ENCODE measurements around the gene ARHGEF16. TPM values are rescaled to one million over a fixed set of nuclear protein-coding genes. Genes with fewer than 3 reads are reported as not detected.

Gene ARHGEF16
- total and polyA plus RNA-seq, 3 experiments from 2014 or later, result 0.06 TPM; not detected in 2

GRCh38 chr1:3488432-3488831 is 34.0 kb downstream of the ARHGEF16 start:
- no peaks in the 10 kb centered on the region for H3K27me3 Mint-ChIP-seq
- ChIA-PET CTCF (interaction anchor here (1.4 to 1.7 kb wide), 3 partner anchors 131 to 236 kb away, joined by 3 to 4 read pairs (median 4); no protein-coding TSS in a partner anchor), POLR2A (no interaction called here)
- peaks cover 0 to 6% (median 2%) of the 10 kb centered on the region in 3 donors for H3K4me1 Mint-ChIP-seq
- peaks cover 5 to 13% (median 6%) of the 10 kb centered on the region in 5 donors for H3K9me3 Mint-ChIP-seq
- Histone ChIP-seq H3K36me3 (ENCODE audit: insufficient read depth, low read length) (no peaks in the 10 kb centered on the region), H3K27ac (ENCODE audit: low read depth, low read length) (no peak overlapping the region), H3K27me3 (ENCODE audit: insufficient read depth, low read length, poor library complexity, severe bottlenecking) (no peaks in the 10 kb centered on the region), H3K4me1 (ENCODE audit: insufficient read depth, low read length) (no peaks in the 10 kb centered on the region), H3K4me3 (ENCODE audit: low read length) (no peak overlapping the region), H3K9me3 (ENCODE audit: low read length) (no peaks in the 10 kb centered on the region)
- peaks cover 0 to 5% (median 4%) of the 10 kb centered on the region in 3 donors for H3K36me3 Mint-ChIP-seq
- no peak overlapping the region for H3K27ac Mint-ChIP-seq
- no peak overlapping the region for H3K4me3 Mint-ChIP-seq
- no peak for DNase-seq

- Histone ChIP-seq H3K4me1 (ENCODE audit: insufficient read depth, low read length) (no peaks in the 10 kb centered on the region), H3K27ac (ENCODE audit: low read depth, low read length) (no peak overlapping the region), H3K36me3 (ENCODE audit: insufficient read depth, low read length) (no peaks in the 10 kb centered on the region), H3K9me3 (ENCODE audit: low read length) (no peaks in the 10 kb centered on the region), H3K27me3 (ENCODE audit: insufficient read depth, low read length, poor library complexity, severe bottlenecking) (no peaks in the 10 kb centered on the region), H3K4me3 (ENCODE audit: low read length) (no peak overlapping the region)
- peaks cover 0 to 5% (median 4%) of the 10 kb centered on the region in 3 donors for H3K36me3 Mint-ChIP-seq
- no peak overlapping the region for H3K4me3 Mint-ChIP-seq
- H3K4me1 Mint-ChIP-seq, result peaks cover 0 to 6% (median 2%) of the 10 kb centered on the region in 3 donors
- H3K9me3 Mint-ChIP-seq, result peaks cover 5 to 13% (median 6%) of the 10 kb centered on the region in 5 donors
- ChIA-PET POLR2A (interaction anchor here (0.5 kb wide), 1 partner anchor 11 kb away, joined by 4 read pairs; no protein-coding TSS in a partner anchor), CTCF (interaction anchor here (0.7 to 1.8 kb wide), 14 partner anchors 8 to 259 kb away, joined by 3 to 15 read pairs (median 4); no protein-coding TSS in a partner anchor)
- DNase-seq, result no peak
- H3K27me3 Mint-ChIP-seq, result no peaks in the 10 kb centered on the region
- no peak overlapping the region for H3K27ac Mint-ChIP-seq
Observed at GRCh38 chr1:3490046-3490745, 35.7 kb downstream of the ARHGEF16 start.

- no peaks in the 10 kb centered on the region for H3K27me3 Mint-ChIP-seq
- DNase-seq, result peak; percentile 74 to 87 (median 80)
- Histone ChIP-seq H3K27ac (ENCODE audit: low read depth, low read length) (no peak overlapping the region), H3K9me3 (ENCODE audit: low read length) (no peaks in the 10 kb centered on the region), H3K27me3 (ENCODE audit: insufficient read depth, low read length, poor library complexity, severe bottlenecking) (no peaks in the 10 kb centered on the region), H3K36me3 (ENCODE audit: insufficient read depth, low read length) (no peaks in the 10 kb centered on the region), H3K4me1 (ENCODE audit: insufficient read depth, low read length) (no peaks in the 10 kb centered on the region), H3K4me3 (ENCODE audit: low read length) (no peak overlapping the region)
- H3K4me1 Mint-ChIP-seq, result peaks cover 0 to 6% (median 2%) of the 10 kb centered on the region in 3 donors
- peaks cover 0 to 5% (median 4%) of the 10 kb centered on the region in 3 donors for H3K36me3 Mint-ChIP-seq
- peak overlapping the region in 5 of 7 donors; percentile 29 to 68 (median 63) for H3K4me3 Mint-ChIP-seq
- peaks cover 5 to 13% (median 6%) of the 10 kb centered on the region in 5 donors for H3K9me3 Mint-ChIP-seq
- ChIA-PET POLR2A (no interaction called here), CTCF (interaction anchor here (0.7 to 1.9 kb wide), 18 partner anchors 8 to 257 kb away, joined by 3 to 15 read pairs (median 4); no protein-coding TSS in a partner anchor)
- peak overlapping the region in 2 of 8 donors; percentile 53 to 65 for H3K27ac Mint-ChIP-seq
Observed at GRCh38 chr1:3491291-3492246, 37.1 kb downstream of the ARHGEF16 start.

- H3K9me3 ChIP-seq (ENCODE audit: low read length), result no peaks in the 10 kb centered on the region
- no peak overlapping the region for H3K4me3 ChIP-seq (ENCODE audit: low read length)
- H3K27ac ChIP-seq (ENCODE audit: low read depth, low read length), result no peak overlapping the region
- no peaks in the 10 kb centered on the region for H3K36me3 ChIP-seq (ENCODE audit: insufficient read depth, low read length)
- Mint-ChIP-seq H3K36me3 (peaks cover 0 to 5% (median 4%) of the 10 kb centered on the region in 3 donors), H3K4me1 (peaks cover 0 to 6% (median 2%) of the 10 kb centered on the region in 3 donors), H3K27ac (no peak overlapping the region), H3K9me3 (peaks cover 5 to 13% (median 6%) of the 10 kb centered on the region in 5 donors), H3K4me3 (no peak overlapping the region), H3K27me3 (no peaks in the 10 kb centered on the region)
- DNase-seq, result no peak
- no peaks in the 10 kb centered on the region for H3K4me1 ChIP-seq (ENCODE audit: insufficient read depth, low read length)
- H3K27me3 ChIP-seq (ENCODE audit: insufficient read depth, low read length, poor library complexity, severe bottlenecking), result no peaks in the 10 kb centered on the region
- POLR2A ChIA-PET, result no interaction called here
- CTCF ChIA-PET, result interaction anchor here (1.3 to 1.9 kb wide), 3 partner anchors 40 to 127 kb away, joined by 4 to 9 read pairs (median 7); no protein-coding TSS in a partner anchor
Observed at GRCh38 chr1:3492545-3493246, 38.2 kb downstream of the ARHGEF16 start.

- Mint-ChIP-seq H3K36me3 (peaks cover 0 to 4% (median 0%) of the 10 kb centered on the region in 3 donors), H3K27ac (no peak overlapping the region), H3K4me1 (peaks cover 0 to 6% (median 2%) of the 10 kb centered on the region in 3 donors), H3K27me3 (no peaks in the 10 kb centered on the region), H3K4me3 (no peak overlapping the region), H3K9me3 (no peaks in the 10 kb centered on the region)
- no peaks in the 10 kb centered on the region for H3K9me3 ChIP-seq (ENCODE audit: low read length)
- CTCF ChIA-PET, result no interaction called here
- POLR2A ChIA-PET, result interaction anchor here (1.1 kb wide), 1 partner anchor 36 kb away, joined by 3 read pairs; no protein-coding TSS in a partner anchor
- no peak overlapping the region for H3K4me3 ChIP-seq (ENCODE audit: low read length)
- DNase-seq, result no peak
- H3K27me3 ChIP-seq (ENCODE audit: insufficient read depth, low read length, poor library complexity, severe bottlenecking), result no peaks in the 10 kb centered on the region
- no peak overlapping the region for H3K27ac ChIP-seq (ENCODE audit: low read depth, low read length)
- H3K36me3 ChIP-seq (ENCODE audit: insufficient read depth, low read length), result no peaks in the 10 kb centered on the region
- no peaks in the 10 kb centered on the region for H3K4me1 ChIP-seq (ENCODE audit: insufficient read depth, low read length)
Observed at GRCh38 chr1:3494321-3495308, 40.1 kb downstream of the ARHGEF16 start.

GRCh38 chr1:3495776-3496745 is 41.6 kb downstream of the ARHGEF16 start:
- Histone ChIP-seq H3K36me3 (ENCODE audit: insufficient read depth, low read length) (no peaks in the 10 kb centered on the region), H3K4me1 (ENCODE audit: insufficient read depth, low read length) (no peaks in the 10 kb centered on the region), H3K27ac (ENCODE audit: low read depth, low read length) (no peak overlapping the region), H3K4me3 (ENCODE audit: low read length) (no peak overlapping the region), H3K9me3 (ENCODE audit: low read length) (no peaks in the 10 kb centered on the region), H3K27me3 (ENCODE audit: insufficient read depth, low read length, poor library complexity, severe bottlenecking) (no peaks in the 10 kb centered on the region)
- Mint-ChIP-seq H3K4me3 (no peak overlapping the region), H3K4me1 (peaks cover 0 to 5% (median 2%) of the 10 kb centered on the region in 3 donors), H3K27ac (no peak overlapping the region), H3K36me3 (peaks cover 0 to 4% (median 0%) of the 10 kb centered on the region in 3 donors), H3K27me3 (no peaks in the 10 kb centered on the region), H3K9me3 (no peaks in the 10 kb centered on the region)
- CTCF ChIA-PET, result interaction anchor here (1.0 to 1.6 kb wide), 2 partner anchors 21 to 123 kb away, joined by 3 to 4 read pairs; no protein-coding TSS in a partner anchor
- DNase-seq, result no peak
- POLR2A ChIA-PET, result no interaction called here

Measured in CD8-positive, alpha-beta memory T cell (primary cell).